Fibroblast of mammary gland (primary cell): ENCODE measurements around the gene MAP2.
A peak's percentile ranks its signal among the peaks of the same experiment; 100 is the strongest.

ENCODE experiments used
- DNase-seq: peaks from one replicate; pipeline ENCODE4 v3.0.0-alpha.2; 2010; ENCODE audit warnings: low read depth
- H3K4me3 ChIP-seq: 2 replicates; pipeline ENCODE4 v1.5.1; 2011; ENCODE audit warnings: low read depth, mild to moderate bottlenecking, low read length, moderate library complexity; ENCODE audit not compliant: control insufficient read depth
- TF ChIP-seq, protein P1 (sequence below): conservative IDR thresholded peaks from 2 replicates; pipeline ENCODE4 v1.5.1; 2011; ENCODE audit warnings: low read depth, low read length, inconsistent platforms; ENCODE audit not compliant: control insufficient read depth, insufficient read depth

The MAP2 gene

DNA sequence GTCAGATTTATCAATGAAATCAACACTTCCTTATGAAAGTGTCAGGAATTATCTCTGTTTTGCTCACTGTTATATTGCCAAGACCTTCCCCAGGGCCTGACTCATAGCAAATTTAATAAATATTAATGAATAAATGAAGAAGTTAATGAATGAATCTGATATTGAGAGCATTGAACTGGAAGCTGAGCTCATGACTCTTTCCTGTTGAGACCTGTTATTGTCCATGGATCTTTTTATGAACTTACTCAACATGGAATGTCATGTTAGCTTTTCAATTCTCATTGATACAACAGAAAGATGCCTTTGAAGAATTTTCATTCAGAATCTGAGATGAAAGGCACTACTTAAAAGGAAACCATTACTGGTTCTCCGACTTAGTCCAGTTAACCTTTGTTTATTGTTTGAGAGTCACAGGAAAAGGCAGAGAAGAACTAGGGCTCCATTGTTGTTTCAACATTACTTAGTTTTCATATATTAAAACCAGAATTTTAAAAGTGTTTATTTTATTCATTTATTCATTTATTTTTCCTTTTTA lies 257.4 kb downstream of the MAP2 start:
- TF ChIP-seq, protein P1, sequence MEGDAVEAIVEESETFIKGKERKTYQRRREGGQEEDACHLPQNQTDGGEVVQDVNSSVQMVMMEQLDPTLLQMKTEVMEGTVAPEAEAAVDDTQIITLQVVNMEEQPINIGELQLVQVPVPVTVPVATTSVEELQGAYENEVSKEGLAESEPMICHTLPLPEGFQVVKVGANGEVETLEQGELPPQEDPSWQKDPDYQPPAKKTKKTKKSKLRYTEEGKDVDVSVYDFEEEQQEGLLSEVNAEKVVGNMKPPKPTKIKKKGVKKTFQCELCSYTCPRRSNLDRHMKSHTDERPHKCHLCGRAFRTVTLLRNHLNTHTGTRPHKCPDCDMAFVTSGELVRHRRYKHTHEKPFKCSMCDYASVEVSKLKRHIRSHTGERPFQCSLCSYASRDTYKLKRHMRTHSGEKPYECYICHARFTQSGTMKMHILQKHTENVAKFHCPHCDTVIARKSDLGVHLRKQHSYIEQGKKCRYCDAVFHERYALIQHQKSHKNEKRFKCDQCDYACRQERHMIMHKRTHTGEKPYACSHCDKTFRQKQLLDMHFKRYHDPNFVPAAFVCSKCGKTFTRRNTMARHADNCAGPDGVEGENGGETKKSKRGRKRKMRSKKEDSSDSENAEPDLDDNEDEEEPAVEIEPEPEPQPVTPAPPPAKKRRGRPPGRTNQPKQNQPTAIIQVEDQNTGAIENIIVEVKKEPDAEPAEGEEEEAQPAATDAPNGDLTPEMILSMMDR, result no peak
- no peak overlapping the region for H3K4me3 ChIP-seq
- DNase-seq, result no peak

DNA sequence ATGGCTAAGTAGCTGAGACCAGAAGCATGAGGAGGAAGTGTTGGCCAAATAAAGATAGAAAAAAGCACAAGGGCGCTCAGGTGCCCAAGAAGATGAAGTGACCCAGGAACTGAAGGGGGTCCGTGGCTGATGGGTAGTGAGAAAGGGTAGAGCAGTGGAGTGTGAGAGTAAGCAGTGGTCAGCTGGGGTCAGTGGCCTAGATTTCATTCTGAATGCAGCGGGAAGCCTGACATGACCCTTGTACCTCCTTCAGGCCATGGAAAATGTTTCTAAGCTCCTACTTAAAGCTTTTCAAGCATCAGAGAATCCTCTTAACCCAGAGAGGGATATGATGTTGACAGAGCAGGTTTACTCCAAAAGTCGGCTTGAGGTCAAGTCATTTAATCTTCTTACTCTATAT lies 258.8 kb downstream of the MAP2 start:
- H3K4me3 ChIP-seq, result no peak overlapping the region
- no peak for DNase-seq
- TF ChIP-seq, protein P1, result no peak

DNA sequence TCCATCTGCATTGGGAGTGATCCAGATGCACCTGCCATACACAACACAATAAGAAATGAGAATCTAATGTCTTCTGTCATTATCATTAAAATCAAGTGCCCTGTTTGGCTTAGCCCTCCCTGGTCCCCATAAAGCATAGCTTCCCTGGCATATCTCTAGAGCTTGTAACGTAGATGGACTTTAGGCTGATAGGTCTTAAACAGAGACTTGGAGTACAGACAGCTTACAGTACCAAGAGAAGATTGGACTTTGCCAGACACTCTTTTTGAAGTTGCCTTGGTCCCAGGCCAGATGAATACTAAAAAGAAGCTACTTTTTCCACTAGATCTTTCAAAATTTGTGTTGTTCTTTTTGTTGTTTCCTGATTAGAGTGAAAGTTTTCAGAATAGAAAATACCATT lies 261.5 kb downstream of the MAP2 start:
- TF ChIP-seq, protein P1, result no peak
- DNase-seq, result no peak
- no peak overlapping the region for H3K4me3 ChIP-seq

DNA sequence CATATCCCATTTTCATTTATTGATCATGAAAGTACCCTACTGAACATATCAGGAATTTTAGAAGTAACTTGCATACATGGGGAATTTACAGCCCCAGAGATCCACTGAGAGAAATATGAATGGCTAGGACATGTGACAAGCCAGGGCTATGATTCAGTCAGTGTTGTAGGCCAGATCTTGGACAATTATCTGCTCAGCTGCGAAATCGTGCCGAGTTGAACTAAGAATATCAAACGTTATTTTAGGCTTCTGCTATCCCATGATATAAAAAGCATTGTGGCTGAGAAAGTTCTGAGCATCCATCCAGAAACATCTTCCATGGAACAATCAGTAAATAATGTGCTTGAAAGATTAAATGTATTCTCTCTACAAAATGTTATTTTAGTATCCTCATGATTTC lies 262.1 kb downstream of the MAP2 start:
- no peak overlapping the region for H3K4me3 ChIP-seq
- DNase-seq, result peak; percentile 17
- TF ChIP-seq, protein P1, result no peak

DNA sequence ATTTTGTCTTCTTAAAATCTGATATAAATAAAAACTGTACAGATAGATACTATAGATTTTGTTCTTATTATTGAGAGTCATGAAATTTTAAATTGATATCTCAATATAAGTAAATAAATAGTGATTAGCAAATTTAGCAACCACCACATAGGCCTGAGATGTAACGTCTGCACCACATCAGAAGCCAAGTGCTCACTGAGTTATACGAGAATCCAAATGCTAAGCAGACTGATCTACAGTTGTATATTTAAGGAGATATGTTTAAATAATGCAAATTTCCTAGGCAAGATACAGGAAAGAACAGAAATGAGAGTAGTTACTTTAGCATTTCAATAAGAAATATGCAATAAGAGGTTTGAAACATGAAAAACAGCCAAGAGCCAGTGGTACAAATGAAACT lies 262.6 kb downstream of the MAP2 start:
- TF ChIP-seq, protein P1, result no peak
- no peak for DNase-seq

DNA sequence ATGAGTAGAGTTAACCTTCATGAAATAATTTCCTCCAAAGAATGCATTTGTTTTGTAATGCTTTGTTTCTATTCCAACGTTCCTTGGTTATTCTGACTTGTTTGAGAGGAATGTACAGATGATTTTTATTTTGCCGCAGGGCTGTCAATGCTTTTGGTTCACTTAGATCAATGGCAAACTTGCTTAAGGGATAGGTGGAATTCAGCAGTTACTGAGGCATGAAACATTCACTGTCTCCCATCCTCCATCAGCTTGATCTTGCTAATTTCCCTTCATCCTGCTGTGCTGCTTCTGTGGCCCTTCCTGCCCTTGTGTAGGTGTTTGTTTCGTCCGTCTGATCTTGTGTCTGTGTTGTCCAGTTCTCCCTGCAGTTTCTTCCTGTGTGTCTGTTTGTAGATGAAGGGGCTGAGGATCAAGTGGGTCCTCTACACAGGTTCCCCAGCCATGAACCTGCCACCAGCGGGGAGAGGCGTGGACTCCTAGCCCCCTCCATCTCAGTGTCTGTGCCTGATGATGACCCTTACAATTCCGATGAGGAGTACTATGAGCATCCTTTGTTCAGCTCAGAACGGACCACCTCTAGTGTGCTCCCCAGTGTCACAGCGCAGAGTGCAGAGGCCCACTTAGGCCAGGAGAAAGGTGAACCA lies 263.6 kb downstream of the MAP2 start:
- TF ChIP-seq, protein P1, result no peak
- DNase-seq, result peak; percentile 33
- no peak overlapping the region for H3K4me3 ChIP-seq

More for the DNA sequence above, 262.6 kb downstream of the MAP2 start:
- H3K4me3 ChIP-seq, result no peak overlapping the region
